A673 (cell line): ENCODE data around the gene RASAL2.

Source experiments
- CTCF ChIP-seq: fragments of 300-800, 200-600 bp; sonication (generic); conservative IDR thresholded peaks from 2 replicates; pipeline ENCODE4 v1.5.1; 2017; ENCODE audit warnings: low read depth, mild to moderate bottlenecking, antibody characterized with exemption, low read length, moderate library complexity, mixed read lengths
- EZH2 ChIP-seq: fragments of 200-600 bp; sonication (generic); IDR thresholded peaks from 2 replicates; pipeline ENCODE4 v1.6.1; 2017; ENCODE audit warnings: borderline replicate concordance, low read depth, mild to moderate bottlenecking, mixed read lengths, antibody characterized with exemption, low read length; ENCODE audit not compliant: poor library complexity, severe bottlenecking

- TF ChIP-seq CTCF = no peak
- TF ChIP-seq EZH2 = no peak
Observed at GRCh38 chr1:178266619-178267066, 172.7 kb downstream of the RASAL2 start.
